ENCODE measurements around the gene KRTAP12-1. TPM values are rescaled to one million over a fixed set of nuclear protein-coding genes. Genes with fewer than 3 reads are reported as not detected.

The KRTAP12-1 gene
- total and polyA plus RNA-seq, 2 of the 8 experiments (the other 6 are each of a cell fraction or from before 2014, with no cell fraction given) = 0.50 to 0.73 TPM

GRCh38 chr21:44696572-44696971 is 14.6 kb upstream of the KRTAP12-1 start:
- Histone ChIP-seq H4K91ac (replicated peaks; ENCODE audit: insufficient read length, low read length) (no peak overlapping the region), H3K79me1 (ENCODE audit: low read depth, low read length) (peaks cover 3% of the 10 kb centered on the region; the same call in 1 of the 2 replicates), H3K4ac (replicated peaks; ENCODE audit: insufficient read length, low read depth, low read length) (no peak overlapping the region), H2BK20ac (ENCODE audit: low read length) (no peak overlapping the region), H2AFZ (ENCODE audit: low read length) (no peak overlapping the region), H2BK5ac (ENCODE audit: low read depth, low read length) (0 out of 2 replicates have a peak overlapping the region, but pooled peaks have one; percentile 56), H4K20me1 (replicated peaks in 1 of 2; ENCODE audit: control insufficient read depth in 1 of 2, insufficient read depth in 2 of 2, low read length in 2 of 2) (no peaks in the 10 kb centered on the region), H3K27ac (ENCODE audit: low read depth, low read length) (no peak overlapping the region), H2BK120ac (replicated peaks; ENCODE audit: low read depth, low read length) (no peak overlapping the region), H2BK12ac (ENCODE audit: low read depth, low read length) (peak overlapping the region; percentile 60; the same call in 1 of the 2 replicates), H3K56ac (replicated peaks; ENCODE audit: insufficient read length, low read depth, low read length) (no peak overlapping the region), H3K18ac (ENCODE audit: extremely low read depth, low read length) (peak overlapping the region; percentile 48), H3K4me2 (ENCODE audit: insufficient read depth in 1 of 2, low read depth in 2 of 2, low read length in 2 of 2) (0 out of 4 replicates have a peak overlapping the region, but pooled peaks of 1 of the 2 experiments have one; percentile 2), H3K4me1 (replicated peaks in 1 of 4; ENCODE audit: control insufficient read depth in 3 of 4, insufficient read depth in 4 of 4, low read length in 3 of 4) (peaks cover 0 to 33% (median 16%) of the 10 kb centered on the region in 4 experiments; a peak in 6 of 7 replicates), H3K36me3 (ENCODE audit: control insufficient read depth in 2 of 4, insufficient read depth in 4 of 4, low read length in 3 of 4) (no peaks in the 10 kb centered on the region), H4K8ac (ENCODE audit: extremely low read depth, insufficient read depth, low read length) (no peak overlapping the region), H2BK15ac (ENCODE audit: low read length) (no peak overlapping the region), H3K79me2 (ENCODE audit: control insufficient read depth in 1 of 2, insufficient read depth in 2 of 2, low read length in 2 of 2) (no peaks in the 10 kb centered on the region), H3K14ac (ENCODE audit: insufficient read length) (no peak overlapping the region), H3K23ac (ENCODE audit: insufficient read length) (no peak overlapping the region), H4K5ac (ENCODE audit: insufficient read length, low read depth, low read length) (no peak overlapping the region), H2AK5ac (ENCODE audit: low read depth, low read length) (no peak overlapping the region; the same call in 1 of the 2 replicates), H3K23me2 (ENCODE audit: low read depth, low read length) (no peaks in the 10 kb centered on the region), H3K27me3 (replicated peaks in 1 of 4; ENCODE audit: control insufficient read depth in 3 of 4, extremely low read depth in 1 of 4, insufficient read depth in 3 of 4, low read length in 3 of 4) (no peaks in the 10 kb centered on the region), H3K4me3 (ENCODE audit: extremely low read depth in 1 of 4, insufficient read depth in 2 of 4, low read depth in 3 of 4, low read length in 4 of 4) (no peak overlapping the region), H3K9ac (replicated peaks in 1 of 4; ENCODE audit: extremely low read depth in 1 of 4, low read depth in 3 of 4, low read length in 3 of 4) (no peak overlapping the region), H3K9me3 (ENCODE audit: insufficient read depth in 2 of 2, low read depth in 1 of 2, low read length in 1 of 2) (peaks cover 0 to 4% of the 10 kb centered on the region in 2 experiments; a peak in 1 of 4 replicates)
- DNase-seq (ENCODE audit: low read depth in 1 of 2, low spot score in 2 of 2) (no peak), FAIRE-seq (no peak)
- 79% methylated on average over 10 of the region's 10 CpGs; no CpG with 5 or more reads in 1 of the 2 experiments for WGBS, 2 experiments (ENCODE audit: extremely low coverage in 1 of 2, insufficient coverage in 1 of 2, insufficient read length in 1 of 2, insufficient replicate concordance in 2 of 2, low coverage in 1 of 2, low lambda C conversion rate in 2 of 2, missing lambda C conversion rate in 1 of 2)
- TF ChIP-seq MAFK (IDR thresholded peaks at IDR 0.05; ENCODE audit: low read depth, low read length) (no peak), TCF12 (IDR thresholded peaks at IDR 0.05; ENCODE audit: low read depth, low read length) (no peak), RAD21 (IDR thresholded peaks at IDR 0.05 in 1 of 2, conservative IDR thresholded peaks at IDR 0.05 in 1 of 2; ENCODE audit: low read depth in 2 of 2, low read length in 2 of 2) (peak; percentile 49 to 56), TAF7 (optimal IDR thresholded peaks at IDR 0.05; ENCODE audit: borderline replicate concordance, low read depth, low read length) (no peak), POLR2AphosphoS5 (IDR thresholded peaks at IDR 0.05; ENCODE audit: low read depth, low read length) (no peak)
- TF ChIP-seq, protein P1, sequence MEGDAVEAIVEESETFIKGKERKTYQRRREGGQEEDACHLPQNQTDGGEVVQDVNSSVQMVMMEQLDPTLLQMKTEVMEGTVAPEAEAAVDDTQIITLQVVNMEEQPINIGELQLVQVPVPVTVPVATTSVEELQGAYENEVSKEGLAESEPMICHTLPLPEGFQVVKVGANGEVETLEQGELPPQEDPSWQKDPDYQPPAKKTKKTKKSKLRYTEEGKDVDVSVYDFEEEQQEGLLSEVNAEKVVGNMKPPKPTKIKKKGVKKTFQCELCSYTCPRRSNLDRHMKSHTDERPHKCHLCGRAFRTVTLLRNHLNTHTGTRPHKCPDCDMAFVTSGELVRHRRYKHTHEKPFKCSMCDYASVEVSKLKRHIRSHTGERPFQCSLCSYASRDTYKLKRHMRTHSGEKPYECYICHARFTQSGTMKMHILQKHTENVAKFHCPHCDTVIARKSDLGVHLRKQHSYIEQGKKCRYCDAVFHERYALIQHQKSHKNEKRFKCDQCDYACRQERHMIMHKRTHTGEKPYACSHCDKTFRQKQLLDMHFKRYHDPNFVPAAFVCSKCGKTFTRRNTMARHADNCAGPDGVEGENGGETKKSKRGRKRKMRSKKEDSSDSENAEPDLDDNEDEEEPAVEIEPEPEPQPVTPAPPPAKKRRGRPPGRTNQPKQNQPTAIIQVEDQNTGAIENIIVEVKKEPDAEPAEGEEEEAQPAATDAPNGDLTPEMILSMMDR (IDR thresholded peaks at IDR 0.05; ENCODE audit: control extremely low read depth in 1 of 3, insufficient read depth in 1 of 3, low read depth in 1 of 3, low read length in 3 of 3) = peak in 2 of 3 experiments; percentile 11 to 27; a peak in 3 of 4 replicates
- ChIA-PET CTCF (ENCODE audit: partially characterized antibody) (interaction anchor here (0.8 to 3.8 kb wide), 12 partner anchors 11 to 186 kb away, joined by 3 to 15 read pairs (median 4); partner anchors contain the start of gene TSPEAR), POLR2A (ENCODE audit: partially characterized antibody) (interaction anchor here (1.1 to 1.4 kb wide), 5 partner anchors 11 to 179 kb away, joined by 3 to 5 read pairs (median 4); no protein-coding TSS in a partner anchor)

Data from H1 (cell line).